KG1 (cell line): ENCODE measurements around the gene CNPPD1.

ENCODE experiments used
- DNase-seq: peaks from one replicate; lab custom pipeline; 2025; lab: John Stamatoyannopoulos, UW

CNPPD1 gene

GRCh38 chr2:219176818-219177551 is at the start of gene CNPPD1:
Gene CNPPD1, minus strand, starts transcription at chr2:219176925. Its CDS starts 97 bp downstream, at chr2:219176828.
- peak; percentile 91 for DNase-seq

GRCh38 chr2:219225350-219225749 is 48.6 kb upstream of the CNPPD1 start:
- DNase-seq: no peak

- no peak for DNase-seq
Observed at GRCh38 chr2:219223831-219224610, 47.3 kb upstream of the CNPPD1 start.

GRCh38 chr2:219221957-219222518 is 45.3 kb upstream of the CNPPD1 start:
- DNase-seq: no peak

- no peak for DNase-seq
Observed at GRCh38 chr2:219220652-219221402, 44.1 kb upstream of the CNPPD1 start.

- no peak for DNase-seq
Observed at GRCh38 chr2:219219784-219220532, 43.2 kb upstream of the CNPPD1 start.

- no peak for DNase-seq
Observed at GRCh38 chr2:219218732-219219701, 42.3 kb upstream of the CNPPD1 start, which contains the start of gene ABCB6. Gene ABCB6, minus strand, starts transcription at chr2:219218958. Its CDS starts 285 bp downstream, at chr2:219218673.

- DNase-seq: no peak
Observed at GRCh38 chr2:219218217-219218731, 41.5 kb upstream of the CNPPD1 start.

- DNase-seq: no peak
Observed at GRCh38 chr2:219216535-219216915, 39.8 kb upstream of the CNPPD1 start.

- DNase-seq: no peak
Observed at GRCh38 chr2:219215871-219216534, 39.3 kb upstream of the CNPPD1 start.

- no peak for DNase-seq
Observed at GRCh38 chr2:219214786-219215185, 38.1 kb upstream of the CNPPD1 start.

GRCh38 chr2:219214141-219214540 is 37.4 kb upstream of the CNPPD1 start:
- no peak for DNase-seq

- DNase-seq: no peak
Observed at GRCh38 chr2:219213486-219214071, 36.9 kb upstream of the CNPPD1 start.

GRCh38 chr2:219213026-219213415 is 36.3 kb upstream of the CNPPD1 start:
- no peak for DNase-seq

GRCh38 chr2:219210886-219211362 is 34.2 kb upstream of the CNPPD1 start:
- no peak for DNase-seq

GRCh38 chr2:219210196-219210885 is 33.6 kb upstream of the CNPPD1 start:
- DNase-seq: no peak

- DNase-seq: peak; percentile 75
Observed at GRCh38 chr2:219209236-219210195, 32.8 kb upstream of the CNPPD1 start.
